ENCODE measurements around the gene DNAJC8. TPM values are rescaled to one million over a fixed set of nuclear protein-coding genes. Genes with fewer than 3 reads are reported as not detected.

The DNAJC8 gene
- total RNA-seq, 1 experiment from 2014 or later = 61.4 TPM

DNA sequence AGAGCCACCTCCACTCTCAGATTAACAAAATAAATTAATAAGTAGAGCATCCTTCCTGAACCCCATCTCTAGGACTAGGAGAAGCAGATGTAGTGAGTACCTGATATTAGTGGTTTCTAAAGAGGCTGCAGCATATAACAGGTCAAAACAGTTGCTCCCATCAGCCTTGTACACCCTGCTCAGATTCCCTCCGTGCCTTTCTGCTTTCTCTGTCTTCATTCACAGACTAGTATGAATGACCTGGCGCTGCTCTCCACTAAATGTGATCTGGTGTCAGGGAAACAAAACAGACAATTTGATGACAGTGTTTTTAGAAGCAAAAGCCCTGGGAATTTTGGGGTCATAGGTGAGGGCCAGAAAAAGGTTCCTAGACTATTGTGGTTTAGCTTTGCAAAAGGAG lies 34.8 kb upstream of the DNAJC8 start:
- Histone ChIP-seq H3F3A (ENCODE audit: insufficient read depth, low read depth) (peaks cover 4% of the 10 kb centered on the region; the same call in 1 of the 2 replicates), H3K79me2 (ENCODE audit: low read depth) (peaks cover 66% of the 10 kb centered on the region), H2AFZ (no peak overlapping the region), H3K4me3 (no peak overlapping the region), H4K20me1 (ENCODE audit: insufficient read depth) (peaks cover 93% of the 10 kb centered on the region), H3K27ac (no peak overlapping the region), H3K4me1 (replicated peaks; ENCODE audit: insufficient read depth) (no peaks in the 10 kb centered on the region; the same call in 1 of the 2 replicates), H3K4me2 (no peak overlapping the region), H3K27me3 (ENCODE audit: insufficient read depth, low read depth) (no peaks in the 10 kb centered on the region), H3K9me3 (ENCODE audit: insufficient read depth, low read depth) (no peaks in the 10 kb centered on the region), H3K9me2 (ENCODE audit: insufficient read depth) (no peaks in the 10 kb centered on the region), H3K36me3 (ENCODE audit: low read depth) (peaks cover 4% of the 10 kb centered on the region; the same call in 1 of the 2 replicates)
- no TSS peak for BruUV-seq (replicated peaks)
- DNase-seq = no peak
- TF ChIP-seq, protein P1, sequence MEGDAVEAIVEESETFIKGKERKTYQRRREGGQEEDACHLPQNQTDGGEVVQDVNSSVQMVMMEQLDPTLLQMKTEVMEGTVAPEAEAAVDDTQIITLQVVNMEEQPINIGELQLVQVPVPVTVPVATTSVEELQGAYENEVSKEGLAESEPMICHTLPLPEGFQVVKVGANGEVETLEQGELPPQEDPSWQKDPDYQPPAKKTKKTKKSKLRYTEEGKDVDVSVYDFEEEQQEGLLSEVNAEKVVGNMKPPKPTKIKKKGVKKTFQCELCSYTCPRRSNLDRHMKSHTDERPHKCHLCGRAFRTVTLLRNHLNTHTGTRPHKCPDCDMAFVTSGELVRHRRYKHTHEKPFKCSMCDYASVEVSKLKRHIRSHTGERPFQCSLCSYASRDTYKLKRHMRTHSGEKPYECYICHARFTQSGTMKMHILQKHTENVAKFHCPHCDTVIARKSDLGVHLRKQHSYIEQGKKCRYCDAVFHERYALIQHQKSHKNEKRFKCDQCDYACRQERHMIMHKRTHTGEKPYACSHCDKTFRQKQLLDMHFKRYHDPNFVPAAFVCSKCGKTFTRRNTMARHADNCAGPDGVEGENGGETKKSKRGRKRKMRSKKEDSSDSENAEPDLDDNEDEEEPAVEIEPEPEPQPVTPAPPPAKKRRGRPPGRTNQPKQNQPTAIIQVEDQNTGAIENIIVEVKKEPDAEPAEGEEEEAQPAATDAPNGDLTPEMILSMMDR (conservative IDR thresholded peaks at IDR 0.05) = no peak
- TF ChIP-seq EZH2 (IDR thresholded peaks at IDR 0.05; ENCODE audit: low read depth) = no peak
- intact Hi-C loops (cut with micrococcal nuclease; ENCODE audit: unreplicated experiment) = no loop called here
- ChIA-PET CTCF (no interaction called here), POLR2A (ENCODE audit: unreplicated experiment) (no interaction called here)

DNA sequence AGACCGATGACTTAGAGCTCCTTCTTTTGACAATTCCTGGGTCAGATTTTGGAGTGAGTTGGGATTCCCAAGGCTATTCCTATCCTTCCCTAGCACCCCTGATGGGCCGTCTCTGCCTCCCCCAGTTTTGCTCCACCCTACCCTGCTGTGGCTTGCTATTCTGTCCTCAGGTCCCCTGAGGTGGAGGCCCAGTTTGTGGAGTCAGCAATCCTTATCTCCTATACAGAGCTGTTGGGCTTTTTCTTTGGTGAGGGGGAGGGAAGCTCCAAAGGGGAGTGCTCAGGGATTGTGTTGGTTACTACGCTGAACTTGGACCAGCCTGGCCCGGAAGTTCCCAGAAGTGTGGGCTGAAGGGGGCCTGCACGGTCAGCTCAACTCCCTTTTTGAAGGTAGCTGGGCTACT lies 34.1 kb upstream of the DNAJC8 start:
- no peak overlapping the region for H3K4me2 ChIP-seq
- no peaks in the 10 kb centered on the region for H3K27me3 ChIP-seq (ENCODE audit: insufficient read depth, low read depth)
- intact Hi-C loops (cut with micrococcal nuclease; ENCODE audit: unreplicated experiment) = no loop called here
- BruUV-seq (replicated peaks) = no TSS peak
- no peak for TF ChIP-seq EZH2 (IDR thresholded peaks at IDR 0.05; ENCODE audit: low read depth)
- TF ChIP-seq, protein P1 (conservative IDR thresholded peaks at IDR 0.05) = no peak
- H3K4me3 ChIP-seq = no peak overlapping the region
- peaks cover 74% of the 10 kb centered on the region for H3K79me2 ChIP-seq (ENCODE audit: low read depth)
- POLR2A ChIA-PET (ENCODE audit: unreplicated experiment) = no interaction called here
- H3K27ac ChIP-seq = no peak overlapping the region
- H3K9me2 ChIP-seq (ENCODE audit: insufficient read depth) = no peaks in the 10 kb centered on the region
- peaks cover 96% of the 10 kb centered on the region for H4K20me1 ChIP-seq (ENCODE audit: insufficient read depth)
- H3K9me3 ChIP-seq (ENCODE audit: insufficient read depth, low read depth) = no peaks in the 10 kb centered on the region
- H3F3A ChIP-seq (ENCODE audit: insufficient read depth, low read depth) = peaks cover 4% of the 10 kb centered on the region; the same call in 1 of the 2 replicates
- H3K4me1 ChIP-seq (replicated peaks; ENCODE audit: insufficient read depth) = peaks cover 4% of the 10 kb centered on the region; the same call in 1 of the 2 replicates
- peaks cover 4% of the 10 kb centered on the region; the same call in 1 of the 2 replicates for H3K36me3 ChIP-seq (ENCODE audit: low read depth)
- CTCF ChIA-PET = interaction anchor here (0.6 kb wide), 1 partner anchor 9 kb away, joined by 7 read pairs; no protein-coding TSS in a partner anchor
- no peak for DNase-seq
- H2AFZ ChIP-seq = no peak overlapping the region

DNA sequence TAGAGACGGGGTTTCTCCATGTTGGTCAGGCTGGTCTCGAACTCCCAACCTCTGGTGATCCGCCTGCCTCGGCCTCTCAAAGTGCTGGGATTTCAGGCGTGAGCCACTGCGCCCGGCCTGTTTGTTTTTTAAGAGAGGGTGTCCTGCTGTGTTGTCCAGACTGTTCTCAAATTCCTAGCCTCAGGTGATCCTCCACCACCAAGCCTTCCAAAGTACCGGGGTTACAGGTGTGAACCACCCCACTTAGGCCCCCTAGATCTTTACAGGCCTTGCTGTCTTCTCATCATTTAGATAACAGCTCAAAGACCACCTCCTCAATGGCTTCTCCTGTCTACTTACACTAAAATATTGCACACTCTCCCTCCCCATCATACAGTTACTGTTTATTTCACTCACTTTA lies 32.7 kb upstream of the DNAJC8 start:
- Histone ChIP-seq H3K9me2 (ENCODE audit: insufficient read depth) (no peaks in the 10 kb centered on the region), H3K9me3 (ENCODE audit: insufficient read depth, low read depth) (no peaks in the 10 kb centered on the region), H2AFZ (no peak overlapping the region), H3K4me3 (no peak overlapping the region), H3K4me1 (replicated peaks; ENCODE audit: insufficient read depth) (peaks cover 5% of the 10 kb centered on the region; the same call in 1 of the 2 replicates), H3K27me3 (ENCODE audit: insufficient read depth, low read depth) (no peaks in the 10 kb centered on the region), H3K36me3 (ENCODE audit: low read depth) (peaks cover 12% of the 10 kb centered on the region), H4K20me1 (ENCODE audit: insufficient read depth) (peaks cover 96% of the 10 kb centered on the region), H3K27ac (no peak overlapping the region), H3K79me2 (ENCODE audit: low read depth) (peaks cover 87% of the 10 kb centered on the region), H3K4me2 (no peak overlapping the region), H3F3A (ENCODE audit: insufficient read depth, low read depth) (no peaks in the 10 kb centered on the region)
- ChIA-PET CTCF (no interaction called here), POLR2A (ENCODE audit: unreplicated experiment) (interaction anchor here (0.7 kb wide), 1 partner anchor 336 kb away, joined by 4 read pairs; no protein-coding TSS in a partner anchor)
- TF ChIP-seq, protein P1 (conservative IDR thresholded peaks at IDR 0.05) = no peak
- TF ChIP-seq EZH2 (IDR thresholded peaks at IDR 0.05; ENCODE audit: low read depth) = no peak
- DNase-seq = no peak
- BruUV-seq (replicated peaks) = no TSS peak
- intact Hi-C loops (cut with micrococcal nuclease; ENCODE audit: unreplicated experiment) = no loop called here
